Measurements from ENCODE around the gene CCRL2.

The CCRL2 gene

DNA sequence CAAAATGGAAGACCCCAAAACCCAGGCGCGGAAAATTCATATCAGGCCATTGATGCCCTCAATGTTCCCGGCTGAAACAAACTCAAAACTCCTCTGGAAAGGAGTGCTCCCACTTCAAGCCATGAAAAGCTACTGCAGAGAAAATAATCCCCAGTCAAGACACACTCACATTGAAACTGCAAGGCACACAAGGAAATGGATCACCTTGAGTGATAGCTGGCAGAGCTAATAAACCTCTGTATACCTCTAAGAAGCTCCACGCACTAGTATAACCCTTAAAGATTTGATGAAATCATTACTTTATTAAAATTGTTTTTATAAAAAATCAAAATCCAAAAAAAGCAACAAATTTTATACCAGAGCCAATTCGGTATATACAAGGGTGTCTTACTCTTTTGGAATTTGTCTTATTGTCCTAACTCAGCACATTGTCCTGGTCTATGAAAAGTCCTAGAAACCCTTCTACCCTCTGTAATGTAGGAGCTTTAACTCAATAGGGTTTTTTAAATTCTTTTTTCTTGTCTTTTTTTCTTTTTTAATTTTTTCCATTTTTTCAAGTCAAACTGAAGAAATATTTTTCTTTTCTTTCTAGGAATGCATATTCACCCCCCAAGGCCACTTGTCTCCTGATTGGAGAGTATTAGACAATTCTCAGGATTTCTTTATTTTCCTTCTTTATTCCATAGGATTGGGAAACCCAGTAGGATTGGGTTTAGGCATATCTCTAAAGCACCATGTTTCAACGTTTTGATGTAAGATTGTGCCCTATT lies 8.7 kb upstream of the CCRL2 start:
- TF ChIP-seq TAF1 (IDR thresholded peaks at IDR 0.05; ENCODE audit: low read depth) (no peak), CREB1 (IDR thresholded peaks at IDR 0.05; ENCODE audit: low read depth) (no peak), RAD21 (IDR thresholded peaks at IDR 0.05; ENCODE audit: low read depth) (no peak), ZBTB7A (IDR thresholded peaks at IDR 0.05; ENCODE audit: low read depth) (no peak), FOXM1 (IDR thresholded peaks at IDR 0.05; ENCODE audit: borderline replicate concordance, low read depth) (no peak), TEAD4 (IDR thresholded peaks at IDR 0.05) (no peak), EGR1 (IDR thresholded peaks at IDR 0.05) (no peak)
- TF ChIP-seq, protein P1, sequence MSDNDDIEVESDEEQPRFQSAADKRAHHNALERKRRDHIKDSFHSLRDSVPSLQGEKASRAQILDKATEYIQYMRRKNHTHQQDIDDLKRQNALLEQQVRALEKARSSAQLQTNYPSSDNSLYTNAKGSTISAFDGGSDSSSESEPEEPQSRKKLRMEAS (IDR thresholded peaks at IDR 0.05): no peak
- TF ChIP-seq, protein P2, sequence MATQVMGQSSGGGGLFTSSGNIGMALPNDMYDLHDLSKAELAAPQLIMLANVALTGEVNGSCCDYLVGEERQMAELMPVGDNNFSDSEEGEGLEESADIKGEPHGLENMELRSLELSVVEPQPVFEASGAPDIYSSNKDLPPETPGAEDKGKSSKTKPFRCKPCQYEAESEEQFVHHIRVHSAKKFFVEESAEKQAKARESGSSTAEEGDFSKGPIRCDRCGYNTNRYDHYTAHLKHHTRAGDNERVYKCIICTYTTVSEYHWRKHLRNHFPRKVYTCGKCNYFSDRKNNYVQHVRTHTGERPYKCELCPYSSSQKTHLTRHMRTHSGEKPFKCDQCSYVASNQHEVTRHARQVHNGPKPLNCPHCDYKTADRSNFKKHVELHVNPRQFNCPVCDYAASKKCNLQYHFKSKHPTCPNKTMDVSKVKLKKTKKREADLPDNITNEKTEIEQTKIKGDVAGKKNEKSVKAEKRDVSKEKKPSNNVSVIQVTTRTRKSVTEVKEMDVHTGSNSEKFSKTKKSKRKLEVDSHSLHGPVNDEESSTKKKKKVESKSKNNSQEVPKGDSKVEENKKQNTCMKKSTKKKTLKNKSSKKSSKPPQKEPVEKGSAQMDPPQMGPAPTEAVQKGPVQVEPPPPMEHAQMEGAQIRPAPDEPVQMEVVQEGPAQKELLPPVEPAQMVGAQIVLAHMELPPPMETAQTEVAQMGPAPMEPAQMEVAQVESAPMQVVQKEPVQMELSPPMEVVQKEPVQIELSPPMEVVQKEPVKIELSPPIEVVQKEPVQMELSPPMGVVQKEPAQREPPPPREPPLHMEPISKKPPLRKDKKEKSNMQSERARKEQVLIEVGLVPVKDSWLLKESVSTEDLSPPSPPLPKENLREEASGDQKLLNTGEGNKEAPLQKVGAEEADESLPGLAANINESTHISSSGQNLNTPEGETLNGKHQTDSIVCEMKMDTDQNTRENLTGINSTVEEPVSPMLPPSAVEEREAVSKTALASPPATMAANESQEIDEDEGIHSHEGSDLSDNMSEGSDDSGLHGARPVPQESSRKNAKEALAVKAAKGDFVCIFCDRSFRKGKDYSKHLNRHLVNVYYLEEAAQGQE (IDR thresholded peaks at IDR 0.05; ENCODE audit: low read depth): no peak

DNA sequence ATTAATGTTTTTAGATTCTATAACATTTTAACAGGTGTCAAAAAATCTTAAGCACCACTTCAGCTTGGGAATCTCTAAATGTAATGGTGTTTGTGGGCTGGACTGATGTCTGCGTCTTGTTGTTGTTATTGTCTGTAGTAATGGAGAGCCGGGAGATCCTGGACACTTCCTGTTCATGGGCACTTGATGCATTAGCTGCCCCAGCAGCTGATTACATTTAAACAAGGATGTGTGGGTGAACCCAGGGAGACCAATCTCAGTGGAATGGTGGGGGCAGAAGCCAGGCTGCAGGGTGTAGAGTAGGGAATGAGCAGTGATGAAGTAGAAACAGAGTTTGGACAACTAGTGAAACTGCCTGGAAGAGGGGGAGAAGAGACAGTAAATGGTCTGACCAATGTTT lies 8.0 kb upstream of the CCRL2 start:
- TF ChIP-seq, protein P3, sequence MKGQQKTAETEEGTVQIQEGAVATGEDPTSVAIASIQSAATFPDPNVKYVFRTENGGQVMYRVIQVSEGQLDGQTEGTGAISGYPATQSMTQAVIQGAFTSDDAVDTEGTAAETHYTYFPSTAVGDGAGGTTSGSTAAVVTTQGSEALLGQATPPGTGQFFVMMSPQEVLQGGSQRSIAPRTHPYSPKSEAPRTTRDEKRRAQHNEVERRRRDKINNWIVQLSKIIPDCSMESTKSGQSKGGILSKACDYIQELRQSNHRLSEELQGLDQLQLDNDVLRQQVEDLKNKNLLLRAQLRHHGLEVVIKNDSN (IDR thresholded peaks at IDR 0.05): no peak
- TF ChIP-seq EP300 (IDR thresholded peaks at IDR 0.05; ENCODE audit: borderline replicate concordance): no peak

DNA sequence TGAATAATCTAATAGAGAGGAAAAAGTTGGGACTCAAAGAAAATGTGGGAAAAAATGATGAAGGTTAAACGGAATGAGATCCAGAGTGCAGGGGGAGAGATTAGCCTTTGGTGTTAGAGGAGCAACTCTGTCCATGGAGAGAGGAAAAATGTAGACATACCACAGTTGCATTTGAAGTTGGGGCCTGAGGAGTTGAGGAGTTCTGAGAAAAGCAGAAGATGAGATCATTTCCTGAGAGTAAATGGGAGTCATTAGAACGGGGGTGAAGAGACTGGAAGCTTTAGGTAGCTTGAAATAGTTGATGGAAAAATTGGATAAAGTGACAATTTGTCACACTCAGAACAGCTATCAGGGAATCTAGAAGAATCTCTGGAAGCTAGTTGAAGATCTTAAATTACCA lies 7.5 kb upstream of the CCRL2 start:
- no peak for TF ChIP-seq NFIC (IDR thresholded peaks at IDR 0.05)
- TF ChIP-seq, protein P3 (IDR thresholded peaks at IDR 0.05): no peak
- TF ChIP-seq ZBTB7A (IDR thresholded peaks at IDR 0.05; ENCODE audit: low read depth): no peak
- TF ChIP-seq, protein P1 (IDR thresholded peaks at IDR 0.05): no peak
- TF ChIP-seq TAF1 (IDR thresholded peaks at IDR 0.05; ENCODE audit: low read depth): no peak

DNA sequence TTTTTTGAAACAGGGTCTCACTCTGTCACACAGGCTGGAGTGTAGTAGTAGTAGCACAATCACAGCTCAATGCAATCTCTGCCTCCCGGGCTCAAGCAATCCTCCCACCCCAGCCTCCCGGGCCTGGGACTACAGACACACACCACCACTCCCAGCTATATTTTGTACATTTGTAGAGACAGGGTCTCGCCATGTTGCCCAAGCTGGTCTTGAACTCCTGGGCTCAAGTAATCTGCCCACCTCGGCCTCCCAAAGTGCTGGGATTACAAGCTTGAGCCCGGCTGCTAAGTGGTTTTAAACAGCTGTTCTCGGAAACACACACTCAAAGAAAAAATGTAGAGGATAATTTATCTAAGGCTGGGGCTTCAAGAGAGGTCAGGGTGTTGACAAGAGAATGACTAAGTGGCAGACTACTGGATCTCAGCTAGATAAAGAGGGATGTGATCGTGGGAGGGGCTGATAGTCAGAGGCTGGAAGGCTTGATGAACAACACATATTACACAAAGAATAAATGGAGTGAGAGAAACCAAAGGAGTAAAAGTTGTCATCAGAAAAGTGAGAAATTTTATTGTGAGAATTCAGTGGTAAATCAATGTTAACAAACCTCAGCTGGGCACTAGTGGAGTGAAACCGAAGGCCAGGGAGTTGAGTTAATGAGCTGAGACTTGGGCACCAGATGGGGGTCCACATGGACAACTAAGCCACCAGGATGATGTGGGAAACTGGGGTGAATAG lies 6.9 kb upstream of the CCRL2 start:
- no peak for TF ChIP-seq NFIC (IDR thresholded peaks at IDR 0.05)
- no peak for TF ChIP-seq TEAD4 (IDR thresholded peaks at IDR 0.05)
- TF ChIP-seq, protein P3 (IDR thresholded peaks at IDR 0.05): no peak
- no peak for TF ChIP-seq ZBTB7A (IDR thresholded peaks at IDR 0.05; ENCODE audit: low read depth)
- TF ChIP-seq, protein P1 (IDR thresholded peaks at IDR 0.05): no peak
- TF ChIP-seq FOXM1 (IDR thresholded peaks at IDR 0.05; ENCODE audit: borderline replicate concordance, low read depth): no peak

DNA sequence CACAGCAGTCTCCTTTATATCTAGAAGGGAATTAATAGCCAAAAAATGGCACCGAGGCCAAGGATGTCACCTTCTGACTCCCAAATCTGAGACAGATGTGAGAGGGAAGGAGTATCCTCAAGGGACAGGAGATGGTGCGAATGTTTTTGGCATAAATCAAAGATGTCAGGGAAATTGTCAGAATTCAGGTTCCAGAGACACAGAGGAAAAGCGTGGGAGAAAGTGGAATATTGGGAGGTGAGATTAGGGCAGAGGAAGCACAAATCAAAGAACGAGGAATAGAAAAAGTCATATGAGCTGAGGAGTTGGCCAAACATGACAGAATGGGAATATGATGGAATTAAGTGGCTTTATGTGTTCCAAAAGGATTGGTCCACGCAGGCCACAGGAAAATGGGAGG lies 6.2 kb upstream of the CCRL2 start:
- no peak for TF ChIP-seq ZBTB7A (IDR thresholded peaks at IDR 0.05; ENCODE audit: low read depth)
- no peak for TF ChIP-seq TCF12 (IDR thresholded peaks at IDR 0.05; ENCODE audit: low read depth)
- TF ChIP-seq NFIC (IDR thresholded peaks at IDR 0.05): no peak
- TF ChIP-seq, protein P2 (IDR thresholded peaks at IDR 0.05; ENCODE audit: low read depth): no peak

DNA sequence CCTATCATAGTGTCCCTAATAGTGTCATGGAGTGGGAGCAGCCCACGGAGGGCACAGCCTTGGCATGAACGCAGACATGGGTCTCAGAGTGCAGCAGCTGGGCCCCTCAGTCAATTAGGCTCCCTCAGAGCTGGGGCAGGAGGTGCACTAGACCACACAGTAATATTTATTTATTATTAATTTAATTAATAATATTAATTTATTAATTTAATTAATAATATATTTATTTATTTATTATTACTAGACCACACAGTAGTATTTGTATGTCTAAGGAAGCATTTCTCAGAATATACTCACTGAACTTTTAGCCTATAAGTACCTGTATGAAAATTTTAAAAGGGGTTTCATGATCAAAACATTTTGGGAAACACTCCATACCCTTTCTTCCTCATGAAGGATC lies 5.5 kb upstream of the CCRL2 start:
- TF ChIP-seq CREB1 (IDR thresholded peaks at IDR 0.05; ENCODE audit: low read depth): no peak
- TF ChIP-seq YY1 (IDR thresholded peaks at IDR 0.05; ENCODE audit: low read depth): no peak
- no peak for TF ChIP-seq FOXM1 (IDR thresholded peaks at IDR 0.05; ENCODE audit: borderline replicate concordance, low read depth)
- no peak for TF ChIP-seq EGR1 (IDR thresholded peaks at IDR 0.05)

All from Ishikawa (cell line).